Fibroblast of mammary gland (primary cell): ENCODE data around the gene PHPT1.
"Not testable (repeated sequence)": the region's sequence is repeated elsewhere in the genome, so short reads cannot be mapped to it uniquely, and the experiment has no call there.

Source experiments
- DNase-seq: peaks from one replicate; pipeline ENCODE4 v3.0.0-alpha.2; 2010; ENCODE audit warnings: low read depth
- H3K4me3 ChIP-seq: 2 replicates; pipeline ENCODE4 v1.5.1; 2011; ENCODE audit warnings: low read depth, mild to moderate bottlenecking, low read length, moderate library complexity; ENCODE audit not compliant: control insufficient read depth
- CTCF ChIP-seq: conservative IDR thresholded peaks from 2 replicates; pipeline ENCODE4 v1.5.1; 2011; ENCODE audit warnings: low read depth, low read length, inconsistent platforms; ENCODE audit not compliant: control insufficient read depth, insufficient read depth

The PHPT1 gene

GRCh38 chr9:136828474-136829140 is 20.6 kb upstream of the PHPT1 start:
- DNase-seq: no peak

GRCh38 chr9:136829412-136829811 is 19.8 kb upstream of the PHPT1 start:
- DNase-seq: no peak
- TF ChIP-seq CTCF: no peak

More at GRCh38 chr9:136828474-136829140, 20.6 kb upstream of the PHPT1 start:
- no peak for TF ChIP-seq CTCF
- H3K4me3 ChIP-seq: no peak overlapping the region

GRCh38 chr9:136829981-136830885 is 19.0 kb upstream of the PHPT1 start:
- no peak for DNase-seq
- no peak for TF ChIP-seq CTCF
- H3K4me3 ChIP-seq: no peak overlapping the region

More at GRCh38 chr9:136829412-136829811, 19.8 kb upstream of the PHPT1 start:
- H3K4me3 ChIP-seq: no peak overlapping the region

- no peak for DNase-seq
- H3K4me3 ChIP-seq: no peak overlapping the region
- no peak for TF ChIP-seq CTCF
Observed at GRCh38 chr9:136831002-136831719, 18.0 kb upstream of the PHPT1 start.

- no peak for DNase-seq
- TF ChIP-seq CTCF: no peak
- H3K4me3 ChIP-seq: no peak overlapping the region
Observed at GRCh38 chr9:136831720-136832104, 17.5 kb upstream of the PHPT1 start.

- no peak overlapping the region for H3K4me3 ChIP-seq
- no peak for TF ChIP-seq CTCF
- no peak for DNase-seq
Observed at GRCh38 chr9:136832581-136832980, 16.6 kb upstream of the PHPT1 start.

- H3K4me3 ChIP-seq, DNase-seq: not testable (repeated sequence)
Observed at GRCh38 chr9:136833381-136834048, 15.7 kb upstream of the PHPT1 start.
